ENCODE measurements around the gene SEMA5A.

GRCh38 chr5:9318031-9318430 is 227.8 kb downstream of the SEMA5A start:
- TF ChIP-seq CTBP2 (IDR thresholded peaks at IDR 0.05; ENCODE audit: borderline replicate concordance, insufficient read depth, insufficient read length, low read length) (no peak), KDM1A (IDR thresholded peaks at IDR 0.05; ENCODE audit: borderline replicate concordance, low read length) (no peak), RXRA (IDR thresholded peaks at IDR 0.05; ENCODE audit: insufficient read depth, low read depth, low read length) (no peak), SIN3A (conservative IDR thresholded peaks at IDR 0.05 in 1 of 2, IDR thresholded peaks at IDR 0.05 in 1 of 2; ENCODE audit: low read depth in 1 of 2, low read length in 2 of 2) (no peak), MAX (IDR thresholded peaks at IDR 0.05) (no peak)
- TF ChIP-seq, protein P1, sequence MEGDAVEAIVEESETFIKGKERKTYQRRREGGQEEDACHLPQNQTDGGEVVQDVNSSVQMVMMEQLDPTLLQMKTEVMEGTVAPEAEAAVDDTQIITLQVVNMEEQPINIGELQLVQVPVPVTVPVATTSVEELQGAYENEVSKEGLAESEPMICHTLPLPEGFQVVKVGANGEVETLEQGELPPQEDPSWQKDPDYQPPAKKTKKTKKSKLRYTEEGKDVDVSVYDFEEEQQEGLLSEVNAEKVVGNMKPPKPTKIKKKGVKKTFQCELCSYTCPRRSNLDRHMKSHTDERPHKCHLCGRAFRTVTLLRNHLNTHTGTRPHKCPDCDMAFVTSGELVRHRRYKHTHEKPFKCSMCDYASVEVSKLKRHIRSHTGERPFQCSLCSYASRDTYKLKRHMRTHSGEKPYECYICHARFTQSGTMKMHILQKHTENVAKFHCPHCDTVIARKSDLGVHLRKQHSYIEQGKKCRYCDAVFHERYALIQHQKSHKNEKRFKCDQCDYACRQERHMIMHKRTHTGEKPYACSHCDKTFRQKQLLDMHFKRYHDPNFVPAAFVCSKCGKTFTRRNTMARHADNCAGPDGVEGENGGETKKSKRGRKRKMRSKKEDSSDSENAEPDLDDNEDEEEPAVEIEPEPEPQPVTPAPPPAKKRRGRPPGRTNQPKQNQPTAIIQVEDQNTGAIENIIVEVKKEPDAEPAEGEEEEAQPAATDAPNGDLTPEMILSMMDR (IDR thresholded peaks at IDR 0.05; ENCODE audit: control extremely low read depth in 1 of 3, insufficient read depth in 1 of 3, low read depth in 1 of 3, low read length in 3 of 3) = no peak

Data from H1 (cell line).